NOMO-1 treated with DMSO at 0.1 percent for 48 hours (cell line): Measurements from ENCODE around the gene KIRREL3.

Experiments used
- DNase-seq: peaks from one replicate; lab custom pipeline; 2025; ENCODE audit not compliant: unreplicated experiment; lab: John Stamatoyannopoulos, UW

The KIRREL3 gene

DNA sequence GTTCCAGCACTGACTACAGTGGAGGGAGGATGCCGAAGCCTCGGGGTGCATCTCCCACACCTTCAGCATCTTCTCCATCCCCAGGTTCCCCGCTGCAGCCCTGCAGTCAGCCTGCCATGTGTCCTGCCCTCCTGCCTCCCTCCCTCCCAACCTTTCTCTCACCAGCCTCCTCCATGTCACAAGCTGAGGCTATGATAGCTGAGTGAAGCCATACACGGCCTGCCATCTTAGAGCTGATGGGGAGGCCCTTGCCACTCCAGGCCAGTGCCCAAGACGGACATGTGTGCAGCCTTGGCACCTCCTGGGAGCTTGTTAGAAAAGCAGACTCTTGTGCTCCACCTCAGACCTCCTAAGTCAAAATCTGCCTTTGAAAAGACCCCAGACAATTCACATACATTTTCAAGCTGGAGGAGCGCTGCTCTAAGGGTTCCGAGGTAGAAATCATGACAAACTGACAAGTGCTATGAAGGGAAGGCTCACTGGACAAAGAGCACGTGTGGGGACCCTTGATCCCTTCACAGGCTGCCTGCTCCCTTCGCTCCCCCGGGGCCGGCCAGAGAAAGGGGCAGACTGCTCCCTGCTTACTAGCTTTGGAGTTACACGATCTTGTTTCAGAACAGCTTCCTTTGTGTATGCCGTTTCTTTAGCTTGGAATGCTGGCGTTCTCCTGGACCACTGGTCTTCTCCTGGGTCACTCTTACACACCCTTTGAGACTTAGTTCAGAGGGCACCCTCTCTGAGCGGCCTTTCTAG is 521.2 kb downstream of the KIRREL3 start:
- no peak for DNase-seq

DNA sequence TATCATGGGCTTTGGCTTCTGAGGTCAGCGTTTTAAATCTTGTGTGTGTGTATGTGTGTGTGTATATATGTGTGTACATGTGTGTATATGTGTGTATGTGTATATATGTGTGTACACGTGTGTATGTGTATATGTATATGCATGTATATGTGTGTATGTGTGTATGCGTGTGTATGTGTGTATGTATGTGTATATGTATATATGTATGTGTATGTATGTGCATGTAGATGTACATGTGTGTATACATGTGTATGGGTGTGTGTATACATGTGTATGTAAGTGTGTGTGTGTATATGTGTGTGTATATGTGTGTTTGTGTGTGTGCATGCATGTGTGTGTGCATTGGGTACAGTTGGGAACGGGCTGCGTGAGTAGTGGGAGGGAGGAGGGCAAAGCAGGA is 522.1 kb downstream of the KIRREL3 start:
- DNase-seq, result no peak

DNA sequence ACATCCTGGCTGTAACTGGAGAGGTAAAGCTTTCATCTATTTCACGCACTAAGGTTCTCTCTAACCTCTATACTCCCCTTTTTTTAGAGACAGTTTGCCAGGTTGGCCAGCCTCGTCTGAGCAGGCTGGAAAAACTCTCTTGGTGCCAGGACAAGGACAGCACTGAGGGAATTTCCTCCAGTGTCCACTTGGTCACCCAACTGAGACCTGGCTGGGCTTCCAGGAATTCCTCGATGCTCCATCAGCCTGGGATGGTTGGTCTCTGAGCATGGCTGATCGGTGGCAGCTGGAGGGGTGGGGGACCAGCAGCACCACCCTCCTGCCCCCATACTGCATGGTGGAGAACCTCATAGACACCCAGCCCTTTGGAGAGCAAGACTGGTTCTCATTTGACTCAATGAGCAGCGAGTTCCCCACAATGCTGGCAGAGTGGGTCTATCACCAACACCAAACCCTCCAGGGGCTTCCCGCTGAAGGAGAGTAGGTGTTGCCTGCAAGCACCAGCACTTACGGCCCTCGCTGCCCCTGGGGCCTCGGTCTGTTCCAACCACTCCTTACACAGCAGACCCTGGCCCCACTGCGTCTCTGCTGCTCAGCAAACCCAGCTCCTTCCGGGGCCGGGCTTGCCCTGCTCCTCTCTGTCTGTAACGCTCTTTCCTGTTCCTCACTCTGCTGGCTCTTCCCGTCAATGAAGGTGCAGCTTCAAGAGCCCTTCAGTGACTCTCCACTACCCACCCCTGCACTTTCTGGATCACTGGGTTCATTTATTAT is 522.9 kb downstream of the KIRREL3 start:
- no peak for DNase-seq

DNA sequence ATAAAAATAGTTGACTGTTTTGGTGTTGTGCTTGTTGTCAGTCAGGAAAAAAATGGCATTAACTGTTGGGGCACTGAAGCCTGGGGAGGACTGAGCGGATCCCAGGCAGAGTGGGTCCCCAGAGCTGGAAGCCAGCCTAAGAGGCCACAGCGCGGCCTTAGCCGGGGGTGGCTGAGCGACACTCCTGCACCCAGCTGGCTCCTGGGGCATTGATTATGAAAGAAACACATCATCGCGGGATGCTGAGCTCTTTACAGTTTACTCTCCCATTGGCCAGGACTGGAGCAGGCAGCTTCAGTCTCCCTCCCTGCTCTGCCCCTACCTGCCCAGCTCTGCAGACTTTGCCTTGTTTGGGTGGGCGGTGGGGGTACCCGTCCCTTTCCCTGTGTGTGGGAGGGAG is 523.6 kb downstream of the KIRREL3 start:
- DNase-seq, result no peak

DNA sequence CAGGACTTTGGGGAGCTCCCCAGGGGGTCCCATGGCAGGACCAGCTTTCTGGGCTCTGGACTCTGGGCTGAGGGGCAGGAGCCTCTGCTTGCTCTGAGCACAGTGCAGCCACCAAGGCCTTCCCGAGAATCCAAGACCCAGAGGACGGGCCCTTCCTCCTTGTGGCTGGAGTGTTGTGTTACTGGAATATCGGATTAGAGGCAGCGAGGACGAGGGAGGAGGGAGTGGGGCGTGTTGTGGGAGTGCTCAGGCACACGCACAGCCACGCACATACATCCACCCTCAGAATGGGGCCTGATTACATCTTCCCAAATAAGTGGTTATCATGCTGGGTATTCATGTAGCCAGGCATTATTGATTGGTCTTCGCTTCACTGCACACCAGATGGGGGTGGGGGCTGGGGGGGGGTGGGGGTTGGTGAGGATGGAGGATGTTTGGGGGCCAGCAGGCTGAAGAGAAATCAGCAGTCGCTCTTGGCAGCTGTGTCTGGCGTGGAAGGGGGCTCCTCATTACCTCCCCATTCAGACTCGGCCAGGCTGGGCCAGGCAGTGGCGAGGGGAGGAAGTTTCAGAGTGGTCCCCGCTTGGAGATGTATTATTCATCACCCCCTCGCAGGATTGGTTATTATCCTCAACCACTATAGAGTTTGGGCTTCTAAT is 524.2 kb downstream of the KIRREL3 start:
- no peak for DNase-seq

DNA sequence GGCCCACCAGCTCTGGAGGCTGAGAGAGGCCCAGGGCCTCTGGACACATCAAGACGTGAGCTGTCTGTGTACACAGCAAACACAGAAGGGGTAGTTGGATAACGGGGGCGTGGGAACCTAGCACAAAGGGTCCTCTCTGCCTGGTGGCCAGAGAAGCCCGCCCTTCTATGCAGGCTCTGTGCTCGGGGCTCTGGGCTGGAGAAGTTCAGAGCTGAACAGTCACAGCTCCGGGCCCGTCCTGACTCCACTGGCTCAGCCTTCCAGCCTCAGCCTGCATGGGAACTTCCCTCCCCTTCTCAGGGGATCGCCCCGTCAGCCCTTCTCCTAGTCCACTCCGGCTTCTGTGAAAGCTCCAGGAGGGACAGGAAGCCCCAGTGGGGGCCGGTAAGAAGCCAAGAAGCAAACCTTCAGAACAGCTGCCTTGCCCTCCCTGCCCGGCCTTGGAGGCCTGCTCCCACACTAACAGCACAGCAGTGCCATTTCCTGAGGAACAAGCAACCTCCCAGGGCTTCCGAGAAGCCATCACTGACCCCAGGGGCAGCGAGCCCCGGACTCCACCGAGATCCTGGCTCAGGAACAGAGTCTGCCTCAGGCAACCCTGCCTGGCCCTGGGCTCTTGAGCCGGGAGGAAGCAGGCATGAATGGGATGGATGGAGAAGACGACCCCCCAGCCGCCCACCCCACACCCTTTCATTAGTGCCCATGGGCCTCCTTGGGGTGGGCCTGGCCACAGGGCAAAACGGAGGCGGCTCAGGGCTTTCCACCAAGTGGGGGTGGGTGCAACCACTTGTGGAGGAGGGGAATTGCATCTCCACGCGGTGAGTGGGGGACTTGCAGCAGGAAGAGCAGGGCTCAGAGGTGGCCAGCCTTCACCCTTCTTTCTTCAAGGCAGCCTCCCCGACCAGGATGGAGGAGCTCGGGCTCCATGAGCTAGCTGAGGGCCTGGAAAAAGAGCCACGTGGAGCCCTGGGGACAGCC is 525.3 kb downstream of the KIRREL3 start:
- DNase-seq, result no peak

DNA sequence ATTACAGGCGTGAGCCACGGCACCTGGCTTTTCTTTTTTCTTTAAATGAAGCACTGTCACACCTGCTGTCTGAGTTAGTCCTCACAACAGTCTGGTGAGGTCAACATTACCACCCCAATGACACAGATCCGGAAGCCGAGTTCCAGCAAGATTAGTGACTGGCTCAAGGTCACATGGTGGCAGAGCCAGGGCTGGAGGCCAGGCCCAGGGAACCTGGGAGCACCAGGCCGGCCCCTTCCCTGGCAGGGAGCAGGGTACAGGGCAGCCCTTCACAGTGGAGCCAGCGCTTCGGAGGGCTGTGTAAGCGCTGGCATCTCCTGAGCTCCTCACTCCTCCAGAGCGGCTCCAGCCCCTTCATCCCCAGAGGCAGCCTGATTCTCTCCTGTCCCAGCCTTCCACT is 526.4 kb downstream of the KIRREL3 start:
- DNase-seq, result no peak

DNA sequence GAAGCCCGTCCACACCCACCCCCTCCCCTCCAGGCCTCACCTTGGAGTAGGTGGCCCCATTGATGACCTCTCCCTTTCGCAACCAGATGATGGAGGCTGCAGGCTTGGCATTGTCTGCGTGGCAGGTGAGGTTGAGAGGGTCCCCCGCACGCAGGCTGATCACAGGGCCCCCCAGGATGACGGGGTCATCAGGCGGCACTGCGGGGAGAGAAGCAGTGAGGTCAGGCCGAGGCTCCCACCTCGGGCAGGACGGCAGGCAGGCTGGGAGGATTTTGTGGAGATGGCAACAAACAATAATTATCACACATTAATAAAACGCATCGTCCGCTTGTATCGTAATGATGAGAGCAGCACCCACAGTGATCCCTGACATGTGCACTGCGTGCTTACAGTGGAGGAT is 527.3 kb downstream of the KIRREL3 start:
- no peak for DNase-seq

DNA sequence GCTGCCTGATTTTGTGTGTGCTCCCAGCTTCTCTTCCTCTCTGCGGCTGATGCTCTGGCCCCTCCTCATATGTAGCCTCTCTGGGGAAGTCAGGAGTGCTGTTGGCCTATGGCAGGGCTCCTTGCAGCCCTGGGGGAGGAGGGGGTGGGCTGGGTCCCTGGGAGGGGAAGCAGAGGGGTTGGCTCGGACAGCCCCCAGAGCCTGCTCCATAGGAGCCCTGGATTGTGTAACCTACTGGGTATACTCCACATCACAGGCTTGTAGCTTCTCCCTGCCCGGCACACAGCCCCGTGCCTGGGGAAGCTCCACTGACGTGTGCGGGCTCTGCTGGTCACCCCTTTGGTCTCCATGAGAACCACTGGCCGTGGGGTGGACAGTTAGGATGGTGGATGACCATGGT is 531.3 kb downstream of the KIRREL3 start:
- DNase-seq, result no peak

DNA sequence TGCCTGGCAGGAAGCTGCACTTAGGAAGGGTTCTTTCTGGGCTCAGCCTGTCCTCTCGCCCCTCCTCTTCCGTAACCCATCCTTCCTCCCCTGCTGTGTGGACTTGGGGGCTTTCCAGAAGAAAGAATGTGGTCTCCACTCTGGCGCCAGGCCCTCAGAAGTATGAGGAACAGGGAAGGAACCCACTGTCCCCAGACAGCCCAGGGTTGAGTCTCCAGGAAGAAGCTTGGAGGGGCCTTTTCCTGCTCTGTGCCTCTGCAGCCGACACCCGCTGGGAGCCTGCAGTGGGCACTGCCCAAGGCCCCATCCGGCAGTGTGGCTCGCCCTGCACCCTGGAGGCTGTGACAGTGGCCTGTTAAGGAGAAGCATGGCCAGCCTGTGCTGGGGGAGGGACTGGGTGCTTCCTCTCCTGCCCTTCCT is 532.5 kb downstream of the KIRREL3 start:
- no peak for DNase-seq

DNA sequence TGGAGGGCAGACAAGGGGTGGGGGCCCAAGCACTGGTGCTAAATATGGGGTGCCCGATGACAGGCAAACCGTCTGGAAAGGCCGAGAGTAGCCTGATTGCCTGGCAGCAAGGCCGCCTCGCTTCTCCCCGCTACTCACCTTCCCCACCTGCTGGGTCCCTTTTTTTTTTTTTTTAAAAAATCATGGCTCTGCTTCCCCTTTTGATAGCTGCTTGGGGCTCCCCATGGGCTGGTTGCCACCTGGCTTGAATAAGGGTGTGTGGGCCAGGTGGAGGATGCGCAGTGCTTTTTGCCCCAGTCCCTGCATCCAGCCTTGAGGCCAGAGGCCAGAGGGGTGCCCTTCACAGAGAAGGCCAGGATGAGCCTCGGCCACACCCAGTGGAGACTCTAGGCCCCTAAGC is 533.1 kb downstream of the KIRREL3 start:
- DNase-seq, result no peak

DNA sequence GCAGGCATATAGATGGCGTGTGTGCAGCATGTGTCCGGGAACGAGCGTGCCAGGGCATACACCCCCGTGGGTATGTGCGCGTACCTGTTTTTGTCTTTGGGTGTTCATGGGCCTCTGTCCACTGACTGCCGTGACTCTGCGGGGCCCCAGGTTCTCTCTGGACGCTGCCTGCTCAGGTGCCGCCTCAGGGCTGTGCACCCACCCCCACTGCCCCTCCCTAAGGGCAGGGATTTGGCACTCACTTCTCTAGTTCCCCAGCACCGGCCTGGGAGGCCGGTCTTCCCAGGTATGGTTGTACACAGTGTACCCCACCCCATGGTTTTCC is 533.6 kb downstream of the KIRREL3 start:
- DNase-seq, result no peak

DNA sequence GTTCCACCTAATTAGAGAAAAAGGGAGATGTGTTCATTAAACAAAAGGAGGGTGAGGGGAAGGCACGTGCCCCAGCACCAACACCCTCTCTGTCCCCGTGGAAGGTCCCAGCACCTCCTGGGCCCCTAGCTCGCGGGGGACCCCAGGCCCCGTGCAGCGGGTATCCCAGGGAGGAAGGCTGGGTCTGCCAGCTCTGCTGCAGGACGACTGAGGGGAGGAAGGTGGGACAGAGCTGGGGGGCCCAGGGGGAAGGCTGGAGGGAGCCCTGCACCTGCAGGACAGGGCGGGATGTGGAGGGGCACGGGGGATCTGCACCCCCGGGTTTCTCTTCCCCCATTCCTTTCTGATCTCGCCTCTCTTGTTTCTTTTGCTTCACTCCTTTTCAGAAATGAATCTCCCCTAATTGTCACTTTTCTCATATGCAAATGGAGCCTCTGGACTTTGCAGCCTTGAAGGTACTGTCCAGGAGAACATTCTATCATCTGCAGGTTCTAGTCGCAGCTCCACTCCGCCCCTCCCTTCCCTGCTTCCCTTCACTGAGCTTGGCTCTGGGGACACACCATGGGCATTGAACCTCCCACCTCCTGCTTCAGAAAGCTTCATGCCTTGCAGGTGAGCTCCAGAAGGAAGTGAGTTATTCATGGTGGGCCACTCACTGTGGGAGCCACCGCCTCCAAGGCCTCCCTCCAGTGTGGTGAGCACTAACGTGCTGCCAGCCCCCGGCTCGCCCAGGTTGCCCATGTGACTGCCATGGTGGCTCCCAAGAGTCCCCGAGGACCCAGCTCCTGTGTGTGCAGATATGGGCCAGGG is 534.1 kb downstream of the KIRREL3 start:
- DNase-seq, result no peak

DNA sequence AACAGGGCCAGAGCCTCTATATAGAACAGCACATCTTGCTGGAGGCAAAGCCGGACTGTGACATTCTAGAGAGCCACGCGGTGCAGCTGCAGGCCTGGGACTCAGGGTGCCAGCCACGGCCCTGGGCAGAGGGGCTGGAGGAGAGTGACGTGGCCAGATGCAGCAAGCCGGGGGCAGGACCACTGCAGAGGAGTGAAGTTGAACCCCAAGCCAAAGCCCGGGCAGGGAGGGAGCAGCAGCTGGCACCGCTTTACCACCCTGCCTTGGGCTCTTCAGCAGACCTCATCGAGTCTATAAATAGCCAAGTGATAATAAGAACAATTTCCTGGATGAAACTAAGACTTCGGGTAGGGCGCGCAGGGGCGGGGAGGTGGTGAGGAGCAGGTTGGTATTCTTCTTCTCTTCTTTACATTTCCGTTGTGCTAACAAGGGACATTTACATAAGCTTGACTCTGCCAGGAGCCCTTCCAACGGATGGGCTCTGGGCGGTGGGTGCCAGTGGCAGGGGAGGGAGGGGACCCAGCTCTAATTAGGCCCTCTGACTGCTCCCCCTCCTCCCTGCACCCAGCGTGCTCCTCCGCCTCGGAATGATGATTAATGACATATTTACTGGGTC is 534.9 kb downstream of the KIRREL3 start:
- peak; percentile 48 for DNase-seq

DNA sequence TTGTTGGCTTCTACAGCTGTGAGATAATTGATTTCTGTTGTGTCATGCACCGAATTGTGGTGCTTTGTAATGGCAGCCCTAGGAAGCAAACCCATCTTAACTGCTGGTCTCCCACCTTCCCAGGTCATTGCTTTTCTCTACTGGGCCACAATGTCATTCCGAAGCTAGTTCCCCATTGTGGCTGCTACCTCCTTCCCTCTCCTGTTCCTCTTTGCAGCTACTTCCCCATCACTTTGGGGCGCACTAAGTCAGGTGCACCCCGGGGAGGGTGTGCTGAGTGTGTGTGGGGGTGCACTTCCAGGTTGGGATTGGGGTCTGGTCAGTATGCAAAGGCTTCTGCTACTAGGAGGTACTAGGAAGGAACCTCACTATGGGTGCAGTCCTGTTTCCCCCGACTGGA is 535.8 kb downstream of the KIRREL3 start:
- peak; percentile 64 for DNase-seq

DNA sequence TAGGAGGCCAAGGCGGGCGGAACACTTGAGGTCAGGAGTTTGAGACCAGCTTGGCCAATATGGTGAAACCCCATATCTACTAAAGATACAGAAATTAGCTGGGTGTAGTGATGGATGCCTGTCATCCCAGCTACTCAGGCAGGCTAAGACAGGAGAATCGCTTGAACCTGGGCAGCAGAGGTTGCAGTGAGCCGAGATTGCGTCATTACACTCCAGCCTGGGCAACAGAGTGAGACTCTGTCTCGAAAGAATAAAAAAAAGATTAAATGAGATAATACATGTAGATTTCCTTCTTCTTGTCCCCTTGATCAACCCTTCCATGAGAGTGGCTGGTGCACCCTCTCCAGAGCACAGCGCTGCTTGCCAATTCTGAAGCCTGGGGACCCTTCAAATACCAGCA is 538.1 kb downstream of the KIRREL3 start:
- no peak for DNase-seq

DNA sequence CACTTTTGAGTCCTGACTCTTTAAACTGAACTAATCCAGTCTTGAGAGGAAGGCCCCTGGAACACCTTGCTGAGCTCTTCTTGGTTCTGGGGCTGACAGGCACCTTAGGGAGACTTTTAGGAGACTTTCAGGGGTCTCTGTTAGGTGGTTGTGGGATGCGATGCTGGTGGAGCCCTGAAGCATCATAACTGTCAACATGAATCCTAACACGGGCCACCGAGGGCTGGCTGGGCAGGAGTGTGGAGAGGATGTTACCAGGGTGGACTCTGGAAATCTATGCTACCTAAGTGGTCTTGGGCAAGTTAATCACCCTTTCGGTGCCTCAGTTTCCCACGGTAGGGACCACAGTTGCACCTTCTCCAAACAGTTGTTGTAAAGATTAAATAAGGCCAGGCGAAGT is 538.6 kb downstream of the KIRREL3 start:
- no peak for DNase-seq

DNA sequence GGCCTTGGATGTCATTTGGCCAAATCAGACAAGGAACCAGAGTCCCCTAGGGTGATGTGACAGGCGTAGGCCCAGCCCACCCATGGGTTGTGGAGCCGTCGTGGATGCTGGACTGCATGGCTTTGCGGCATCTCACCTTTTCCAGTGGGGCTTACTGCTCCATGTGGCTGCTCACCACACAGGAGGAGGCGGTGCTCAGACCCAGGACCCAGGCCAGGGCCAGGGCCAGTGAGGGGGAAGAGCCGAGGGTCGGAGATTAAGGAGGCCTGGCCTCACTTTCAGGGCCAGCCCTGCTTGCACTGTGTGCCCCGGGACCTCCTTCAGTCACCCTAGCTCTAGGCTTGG is 539.5 kb downstream of the KIRREL3 start:
- no peak for DNase-seq

DNA sequence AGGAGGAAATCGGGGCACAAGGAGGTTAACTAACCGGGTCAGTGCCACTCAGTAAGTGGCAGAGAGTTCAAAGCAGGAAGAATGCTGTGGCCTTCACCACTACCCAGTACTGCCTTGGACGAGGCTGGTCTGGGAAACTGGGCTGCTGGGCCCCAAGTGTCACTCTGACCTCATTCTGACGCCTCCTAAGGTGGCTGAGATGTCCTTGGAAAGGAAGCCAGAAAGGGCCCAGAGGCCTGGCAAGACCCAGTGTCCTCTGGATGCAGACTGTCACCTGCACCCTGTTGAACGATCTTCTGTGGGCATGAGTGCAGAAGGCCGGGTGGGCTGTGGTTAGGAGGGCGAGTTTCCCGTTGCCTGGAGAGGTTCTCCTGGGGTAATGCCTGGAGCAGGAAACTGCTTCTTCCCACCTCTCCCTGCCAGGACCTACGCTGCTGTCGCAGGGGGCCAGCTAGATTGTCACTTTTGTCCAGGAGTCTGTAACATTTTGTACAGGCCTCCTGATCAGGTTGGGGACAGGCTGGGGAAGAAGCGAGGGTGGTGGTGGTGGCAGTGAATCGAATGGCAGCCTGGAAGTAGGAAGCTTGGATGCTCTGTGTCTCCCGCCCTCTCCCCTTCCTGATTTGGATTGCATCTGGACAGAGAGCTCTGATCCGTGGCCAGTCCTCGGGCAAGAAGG is 540.0 kb downstream of the KIRREL3 start:
- DNase-seq, result no peak
